Mesothelial cell of epicardium (in vitro differentiated cells): ENCODE results near the gene BICRA. TPM values are rescaled to one million over a fixed set of nuclear protein-coding genes. Genes with fewer than 3 reads are reported as not detected.
A peak's percentile ranks its signal among the peaks of the same experiment; 100 is the strongest.

Experiments
- DNase-seq, 2 experiments: peaks; one replicate each; pipeline ENCODE4 v3.0.0; 2021; ENCODE audit warnings: low spot score in 2 of 2; ENCODE audit not compliant: unreplicated experiment in 2 of 2
- H3K27ac Mint-ChIP-seq: 2 replicates; pipeline ENCODE4 v1.8.0; 2021; ENCODE audit warnings: mixed read lengths
- H3K27me3 Mint-ChIP-seq: 2 replicates; pipeline ENCODE4 v1.8.0; 2021; ENCODE audit warnings: low read depth, mixed read lengths
- H3K36me3 Mint-ChIP-seq: 2 replicates; pipeline ENCODE4 v1.8.0; 2021; ENCODE audit warnings: mixed read lengths
- H3K4me1 Mint-ChIP-seq: 2 replicates; pipeline ENCODE4 v1.8.0; 2021; ENCODE audit warnings: mixed read lengths
- H3K4me3 Mint-ChIP-seq: 2 replicates; pipeline ENCODE4 v1.8.0; 2021; ENCODE audit warnings: mild to moderate bottlenecking, moderate library complexity, mixed read lengths
- H3K9me3 Mint-ChIP-seq: 2 replicates; pipeline ENCODE4 v1.8.0; 2021; ENCODE audit warnings: mixed read lengths
- total RNA-seq: library from RNA; stranded (reverse); gene quantifications from 3 replicates; pipeline ENCODE4 v1.2.1, GENCODE V29; 2021
- TF ChIP-seq, protein P1 (sequence below): fragments of 200-600 bp; sonication (generic); IDR thresholded peaks from one replicate; pipeline ENCODE4 v1.5.0; 2021; ENCODE audit warnings: antibody characterized with exemption; ENCODE audit not compliant: unreplicated experiment

The BICRA gene
- total RNA-seq, 1 donor from 2014 or later = 36.9 TPM

DNA sequence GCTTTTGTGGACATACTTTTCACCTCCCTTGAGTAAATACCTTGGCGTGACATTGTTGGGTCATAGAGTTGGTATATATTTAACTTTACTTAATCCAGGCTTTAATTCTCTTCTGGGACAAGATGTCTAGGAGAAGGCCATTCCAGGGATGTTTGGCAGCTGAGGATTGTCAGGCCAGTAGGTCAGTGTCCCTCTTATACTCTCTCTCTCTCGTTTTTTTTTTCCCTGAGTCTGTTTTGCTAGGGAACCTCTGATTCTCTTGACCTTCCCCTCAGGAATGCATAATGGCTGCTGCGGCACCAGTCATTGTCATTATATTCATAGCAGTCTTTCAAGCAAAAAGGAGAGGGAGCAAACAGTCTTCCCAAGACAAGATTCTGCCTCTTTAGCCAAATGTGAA, 48.8 kb downstream of the BICRA start:
- DNase-seq = no peak
- no peak overlapping the region for H3K27ac Mint-ChIP-seq
- H3K36me3 Mint-ChIP-seq = peaks cover 19% of the 10 kb centered on the region
- H3K27me3 Mint-ChIP-seq = no peaks in the 10 kb centered on the region
- H3K4me1 Mint-ChIP-seq = peaks cover 12% of the 10 kb centered on the region
- H3K4me3 Mint-ChIP-seq = no peak overlapping the region
- no peaks in the 10 kb centered on the region for H3K9me3 Mint-ChIP-seq
- TF ChIP-seq, protein P1, sequence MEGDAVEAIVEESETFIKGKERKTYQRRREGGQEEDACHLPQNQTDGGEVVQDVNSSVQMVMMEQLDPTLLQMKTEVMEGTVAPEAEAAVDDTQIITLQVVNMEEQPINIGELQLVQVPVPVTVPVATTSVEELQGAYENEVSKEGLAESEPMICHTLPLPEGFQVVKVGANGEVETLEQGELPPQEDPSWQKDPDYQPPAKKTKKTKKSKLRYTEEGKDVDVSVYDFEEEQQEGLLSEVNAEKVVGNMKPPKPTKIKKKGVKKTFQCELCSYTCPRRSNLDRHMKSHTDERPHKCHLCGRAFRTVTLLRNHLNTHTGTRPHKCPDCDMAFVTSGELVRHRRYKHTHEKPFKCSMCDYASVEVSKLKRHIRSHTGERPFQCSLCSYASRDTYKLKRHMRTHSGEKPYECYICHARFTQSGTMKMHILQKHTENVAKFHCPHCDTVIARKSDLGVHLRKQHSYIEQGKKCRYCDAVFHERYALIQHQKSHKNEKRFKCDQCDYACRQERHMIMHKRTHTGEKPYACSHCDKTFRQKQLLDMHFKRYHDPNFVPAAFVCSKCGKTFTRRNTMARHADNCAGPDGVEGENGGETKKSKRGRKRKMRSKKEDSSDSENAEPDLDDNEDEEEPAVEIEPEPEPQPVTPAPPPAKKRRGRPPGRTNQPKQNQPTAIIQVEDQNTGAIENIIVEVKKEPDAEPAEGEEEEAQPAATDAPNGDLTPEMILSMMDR = no peak

DNA sequence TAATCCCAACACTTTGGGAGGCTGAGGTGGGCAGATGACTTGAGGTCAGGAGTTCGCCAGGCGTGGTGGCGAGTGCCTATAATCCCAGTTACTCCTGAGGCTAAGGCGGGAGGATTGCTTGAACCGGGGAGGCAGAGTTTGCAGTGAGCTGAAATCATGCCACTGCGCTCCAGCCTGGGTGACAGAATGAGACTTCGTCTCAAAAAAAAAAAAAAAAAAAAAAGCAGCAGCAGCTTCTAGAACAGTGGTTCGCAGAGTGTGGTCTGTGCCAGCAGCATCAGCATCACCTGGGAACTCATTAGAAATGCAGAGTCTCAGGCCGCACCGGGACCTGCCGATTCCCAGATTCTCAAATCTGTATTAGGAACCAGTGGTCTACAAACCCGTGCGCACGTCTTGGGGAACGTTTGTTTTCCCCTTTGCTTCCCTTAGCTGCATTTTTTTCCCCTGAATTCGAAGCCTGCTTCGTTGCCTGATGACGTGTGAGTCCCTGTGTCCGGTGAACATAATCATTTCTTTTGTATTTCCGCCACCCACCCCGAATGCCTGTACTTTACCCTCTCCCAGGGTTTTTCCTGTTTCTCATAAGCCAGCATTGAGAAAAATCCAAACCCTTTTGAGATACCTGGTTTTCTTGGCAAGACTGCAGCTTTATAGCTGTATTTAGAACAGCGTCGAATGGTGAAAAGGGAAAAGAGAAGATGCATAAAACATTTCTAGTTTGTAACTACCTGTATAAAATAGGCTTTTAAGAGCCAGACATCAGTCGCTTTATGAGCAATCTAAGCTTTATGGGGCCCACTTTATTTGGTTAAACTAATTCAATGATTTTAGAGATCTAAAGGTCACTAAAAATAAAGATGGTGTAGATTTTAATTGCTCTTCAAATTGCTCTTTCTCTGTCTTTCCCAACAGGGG, 49.8 kb downstream of the BICRA start:
- Mint-ChIP-seq H3K36me3 (peaks cover 15% of the 10 kb centered on the region), H3K27ac (peak overlapping the region; percentile 85), H3K9me3 (no peaks in the 10 kb centered on the region), H3K27me3 (no peaks in the 10 kb centered on the region), H3K4me3 (no peak overlapping the region), H3K4me1 (peaks cover 16% of the 10 kb centered on the region)
- TF ChIP-seq, protein P1 = no peak
- no peak for DNase-seq

DNA sequence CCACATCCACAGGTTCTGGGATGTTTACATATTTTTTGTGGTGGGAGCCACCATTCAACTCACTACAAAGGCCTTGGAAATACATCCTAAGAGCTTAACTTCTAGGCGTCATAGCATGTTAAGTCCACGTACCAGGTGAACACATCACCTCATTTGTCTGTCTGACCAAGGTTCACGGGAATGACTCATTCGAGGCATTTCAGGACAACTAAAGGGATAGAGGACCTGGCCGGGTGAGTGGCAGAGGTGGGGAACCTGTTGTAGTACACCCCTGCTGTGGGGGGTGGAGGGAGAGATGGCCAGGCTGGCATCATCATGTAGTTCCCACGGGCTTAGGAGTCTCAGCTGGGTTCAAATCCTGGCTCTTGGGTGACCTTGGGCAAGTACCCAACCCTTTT, 51.5 kb downstream of the BICRA start:
- H3K27ac Mint-ChIP-seq = peak overlapping the region; percentile 85
- H3K36me3 Mint-ChIP-seq = peaks cover 10% of the 10 kb centered on the region
- H3K27me3 Mint-ChIP-seq = no peaks in the 10 kb centered on the region
- DNase-seq = no peak
- TF ChIP-seq, protein P1 = no peak
- peaks cover 23% of the 10 kb centered on the region for H3K4me1 Mint-ChIP-seq
- no peak overlapping the region for H3K4me3 Mint-ChIP-seq
- no peaks in the 10 kb centered on the region for H3K9me3 Mint-ChIP-seq

DNA sequence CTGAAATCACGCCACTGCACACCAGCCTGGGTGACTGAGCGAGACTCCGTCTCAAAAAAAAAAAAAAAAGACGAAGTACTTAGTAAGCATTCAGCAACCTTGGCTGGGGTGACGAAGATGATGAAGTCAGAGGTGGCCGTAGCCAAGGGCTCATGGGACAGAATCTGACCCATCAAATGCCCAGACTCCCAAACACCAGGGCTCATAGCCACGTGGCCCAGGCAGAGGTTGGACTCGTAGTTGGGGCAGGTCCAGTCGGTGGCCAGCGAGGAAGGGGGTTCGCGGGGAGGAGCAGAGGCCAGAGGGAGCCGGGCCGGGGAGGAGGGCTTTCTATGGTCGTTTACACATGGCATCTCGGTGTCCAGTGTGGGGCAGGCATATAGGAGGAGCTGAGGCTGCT, 52.2 kb downstream of the BICRA start:
- peaks cover 25% of the 10 kb centered on the region for H3K4me1 Mint-ChIP-seq
- H3K9me3 Mint-ChIP-seq = no peaks in the 10 kb centered on the region
- no peak for DNase-seq
- H3K4me3 Mint-ChIP-seq = no peak overlapping the region
- H3K27ac Mint-ChIP-seq = peak overlapping the region; percentile 7
- TF ChIP-seq, protein P1 = no peak
- peaks cover 10% of the 10 kb centered on the region for H3K36me3 Mint-ChIP-seq
- no peaks in the 10 kb centered on the region for H3K27me3 Mint-ChIP-seq

DNA sequence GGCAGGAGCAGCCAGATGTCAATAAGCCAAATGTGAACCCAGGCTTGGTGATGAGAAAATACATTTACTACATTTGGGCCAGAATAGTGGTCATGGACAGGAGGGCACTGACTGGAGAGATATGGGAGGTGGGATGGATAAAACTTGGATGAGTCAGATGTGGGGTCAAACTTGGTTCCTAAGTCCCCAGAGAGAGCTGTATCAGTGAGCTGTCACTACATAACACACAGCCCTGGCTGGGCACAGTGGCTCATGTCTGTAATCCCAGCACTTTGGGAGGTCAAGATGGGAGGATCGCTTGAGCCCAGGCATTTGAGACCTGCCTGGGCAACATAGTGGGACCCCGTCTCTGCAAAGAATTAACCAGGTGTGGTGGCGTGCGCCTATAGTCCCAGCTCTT, 52.7 kb downstream of the BICRA start:
- Mint-ChIP-seq H3K4me1 (peaks cover 27% of the 10 kb centered on the region), H3K36me3 (peaks cover 10% of the 10 kb centered on the region), H3K27me3 (no peaks in the 10 kb centered on the region), H3K9me3 (no peaks in the 10 kb centered on the region), H3K4me3 (no peak overlapping the region), H3K27ac (peak overlapping the region; percentile 7)
- DNase-seq = no peak
- TF ChIP-seq, protein P1 = no peak
